Kidney epithelial cell (primary cell): Measurements from ENCODE around the gene PRSS36. TPM values are rescaled to one million over a fixed set of nuclear protein-coding genes. Genes with fewer than 3 reads are reported as not detected.
"Not testable (repeated sequence)": the region's sequence is repeated elsewhere in the genome, so short reads cannot be mapped to it uniquely, and the experiment has no call there.

Experiments used
- DNase-seq: peaks from one replicate; pipeline ENCODE4 v3.0.0-alpha.2; 2010; ENCODE audit warnings: low read depth
- H3K27me3 ChIP-seq: 2 replicates; pipeline ENCODE4 v1.6.0; 2011; ENCODE audit warnings: low read length; ENCODE audit not compliant: control insufficient read depth, insufficient read depth
- H3K36me3 ChIP-seq: 2 replicates; pipeline ENCODE4 v1.5.1; 2011; ENCODE audit warnings: low read length; ENCODE audit not compliant: control insufficient read depth, insufficient read depth
- H3K4me3 ChIP-seq: 2 replicates; pipeline ENCODE4 v1.5.1; 2011; ENCODE audit warnings: low read depth, mild to moderate bottlenecking, control low read depth, low read length
- CTCF ChIP-seq: IDR thresholded peaks from 2 replicates; pipeline ENCODE4 v1.5.1; 2011; ENCODE audit warnings: mild to moderate bottlenecking, moderate library complexity, low read length, control low read depth, inconsistent platforms; ENCODE audit not compliant: insufficient read depth, poor library complexity, severe bottlenecking
- total RNA-seq: library from RNA; depleted of rRNA; stranded (reverse); fragments of >200 nt; gene quantifications from 2 replicates; pipeline ENCODE4 v1.2.3, GENCODE V29; 2015

PRSS36 gene
- total RNA-seq, 1 donor from 2014 or later, result 1.5 TPM

GRCh38 chr16:31157136-31157535, 7.3 kb upstream of the PRSS36 start:
- Histone ChIP-seq H3K4me3 (no peak overlapping the region), H3K36me3 (no peaks in the 10 kb centered on the region), H3K27me3 (peaks cover 5% of the 10 kb centered on the region)
- no peak for DNase-seq
- no peak for TF ChIP-seq CTCF

- not testable (repeated sequence) for H3K36me3 ChIP-seq, DNase-seq, H3K4me3 ChIP-seq
- H3K27me3 ChIP-seq, result peaks cover 27% of the 10 kb centered on the region
Observed at GRCh38 chr16:31150976-31151375, 1.1 kb upstream of the PRSS36 start.

GRCh38 chr16:31149332-31149731, 534 bp downstream of the PRSS36 start:
- no peak for DNase-seq
- Histone ChIP-seq H3K4me3 (no peak overlapping the region), H3K36me3 (no peaks in the 10 kb centered on the region), H3K27me3 (peaks cover 28% of the 10 kb centered on the region)
- no peak for TF ChIP-seq CTCF

- H3K27me3 ChIP-seq, result peaks cover 28% of the 10 kb centered on the region
- TF ChIP-seq CTCF, result no peak
- no peak for DNase-seq
- H3K36me3 ChIP-seq, result no peaks in the 10 kb centered on the region
- no peak overlapping the region for H3K4me3 ChIP-seq
Observed at GRCh38 chr16:31148896-31149295, 970 bp downstream of the PRSS36 start.

- Histone ChIP-seq H3K36me3 (no peaks in the 10 kb centered on the region), H3K27me3 (peaks cover 29% of the 10 kb centered on the region), H3K4me3 (peak overlapping the region; percentile 5)
- no peak for TF ChIP-seq CTCF
- DNase-seq, result no peak
Observed at GRCh38 chr16:31148281-31148728, 1.6 kb downstream of the PRSS36 start.

- Histone ChIP-seq H3K4me3 (no peak overlapping the region), H3K36me3 (no peaks in the 10 kb centered on the region), H3K27me3 (peaks cover 31% of the 10 kb centered on the region)
- no peak for DNase-seq
- no peak for TF ChIP-seq CTCF
Observed at GRCh38 chr16:31147574-31147973, 2.3 kb downstream of the PRSS36 start.
